ENCODE measurements around the gene LGALS9C. TPM values are rescaled to one million over a fixed set of nuclear protein-coding genes. Genes with fewer than 3 reads are reported as not detected.
"Not testable (repeated sequence)": the region's sequence is repeated elsewhere in the genome, so short reads cannot be mapped to it uniquely, and the experiment has no call there.

Gene LGALS9C
- total RNA-seq, 1 experiment from 2014 or later, result 1.9 TPM

DNA sequence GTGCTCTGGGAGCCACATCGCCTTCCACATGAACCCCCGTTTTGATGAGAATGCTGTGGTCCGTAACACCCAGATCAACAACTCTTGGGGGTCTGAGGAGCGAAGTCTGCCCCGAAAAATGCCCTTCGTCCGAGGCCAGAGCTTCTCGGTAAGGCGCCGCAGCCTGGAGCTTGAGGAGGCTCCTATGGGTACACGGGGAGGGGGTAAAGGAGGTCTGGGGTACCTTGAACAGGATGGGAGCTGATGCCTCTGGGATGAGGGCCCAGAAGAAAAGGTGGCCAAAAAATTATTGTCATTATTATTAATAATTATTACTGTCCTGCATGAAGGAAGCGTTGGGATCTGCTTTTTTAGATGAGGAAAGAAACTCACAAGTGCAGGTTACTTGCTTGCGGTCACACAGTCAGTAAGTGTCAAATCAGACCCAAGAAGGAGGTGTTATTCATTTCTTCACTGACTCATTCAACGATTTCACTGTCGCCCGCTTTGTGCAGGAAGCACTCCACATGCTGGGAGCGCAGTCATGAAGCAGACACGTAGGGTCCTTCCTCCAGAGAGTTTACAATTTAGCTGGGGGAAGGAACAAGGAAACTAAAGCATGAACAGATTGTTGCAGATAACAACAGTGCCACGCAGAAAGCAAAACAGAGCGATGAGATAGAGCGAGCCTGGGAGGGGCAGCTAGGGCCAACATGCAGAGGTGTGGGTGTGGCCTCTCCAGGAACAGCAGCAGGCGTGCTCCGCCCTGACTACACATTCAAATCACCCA, 16.3 kb downstream of the LGALS9C start:
- intact Hi-C loops (cut with micrococcal nuclease; ENCODE audit: unreplicated experiment); H3K9me3 ChIP-seq (ENCODE audit: insufficient read depth, low read depth); BruUV-seq (replicated peaks); H3K36me3 ChIP-seq (ENCODE audit: low read depth); H3F3A ChIP-seq (ENCODE audit: insufficient read depth, low read depth); H2AFZ ChIP-seq; H3K27ac ChIP-seq; POLR2A ChIA-PET (ENCODE audit: unreplicated experiment); H3K79me2 ChIP-seq (ENCODE audit: low read depth); H3K9me2 ChIP-seq (ENCODE audit: insufficient read depth); H4K20me1 ChIP-seq (ENCODE audit: insufficient read depth); H3K4me1 ChIP-seq (replicated peaks; ENCODE audit: insufficient read depth); H3K27me3 ChIP-seq (ENCODE audit: insufficient read depth, low read depth); CTCF ChIA-PET: not testable (repeated sequence)
- peak; percentile 69 to 82 for DNase-seq
- Histone ChIP-seq H3K4me2 (peak overlapping the region; percentile 64), H3K4me3 (peak overlapping the region; percentile 40; the same call in 1 of the 2 replicates)

GRCh38 chr17:18494250-18494768, 17.7 kb downstream of the LGALS9C start:
- not testable (repeated sequence) for H2AFZ ChIP-seq

GRCh38 chr17:18497044-18497443, 20.5 kb downstream of the LGALS9C start:
- DNase-seq; H2AFZ ChIP-seq; H3K4me3 ChIP-seq; H3K9me2 ChIP-seq (ENCODE audit: insufficient read depth); H3K4me1 ChIP-seq (replicated peaks; ENCODE audit: insufficient read depth); CTCF ChIA-PET; H3K27me3 ChIP-seq (ENCODE audit: insufficient read depth, low read depth); H3K9me3 ChIP-seq (ENCODE audit: insufficient read depth, low read depth); H4K20me1 ChIP-seq (ENCODE audit: insufficient read depth); BruUV-seq (replicated peaks); H3K27ac ChIP-seq; POLR2A ChIA-PET (ENCODE audit: unreplicated experiment); H3K36me3 ChIP-seq (ENCODE audit: low read depth); H3K79me2 ChIP-seq (ENCODE audit: low read depth); H3F3A ChIP-seq (ENCODE audit: insufficient read depth, low read depth); intact Hi-C loops (cut with micrococcal nuclease; ENCODE audit: unreplicated experiment); H3K4me2 ChIP-seq: not testable (repeated sequence)
- TF ChIP-seq, protein P1, sequence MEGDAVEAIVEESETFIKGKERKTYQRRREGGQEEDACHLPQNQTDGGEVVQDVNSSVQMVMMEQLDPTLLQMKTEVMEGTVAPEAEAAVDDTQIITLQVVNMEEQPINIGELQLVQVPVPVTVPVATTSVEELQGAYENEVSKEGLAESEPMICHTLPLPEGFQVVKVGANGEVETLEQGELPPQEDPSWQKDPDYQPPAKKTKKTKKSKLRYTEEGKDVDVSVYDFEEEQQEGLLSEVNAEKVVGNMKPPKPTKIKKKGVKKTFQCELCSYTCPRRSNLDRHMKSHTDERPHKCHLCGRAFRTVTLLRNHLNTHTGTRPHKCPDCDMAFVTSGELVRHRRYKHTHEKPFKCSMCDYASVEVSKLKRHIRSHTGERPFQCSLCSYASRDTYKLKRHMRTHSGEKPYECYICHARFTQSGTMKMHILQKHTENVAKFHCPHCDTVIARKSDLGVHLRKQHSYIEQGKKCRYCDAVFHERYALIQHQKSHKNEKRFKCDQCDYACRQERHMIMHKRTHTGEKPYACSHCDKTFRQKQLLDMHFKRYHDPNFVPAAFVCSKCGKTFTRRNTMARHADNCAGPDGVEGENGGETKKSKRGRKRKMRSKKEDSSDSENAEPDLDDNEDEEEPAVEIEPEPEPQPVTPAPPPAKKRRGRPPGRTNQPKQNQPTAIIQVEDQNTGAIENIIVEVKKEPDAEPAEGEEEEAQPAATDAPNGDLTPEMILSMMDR (conservative IDR thresholded peaks at IDR 0.05), result peak; percentile 59; the same call in 1 of the 2 replicates

More at GRCh38 chr17:18494250-18494768, 17.7 kb downstream of the LGALS9C start:
- H3K9me2 ChIP-seq (ENCODE audit: insufficient read depth); CTCF ChIA-PET; H3K9me3 ChIP-seq (ENCODE audit: insufficient read depth, low read depth); H3K79me2 ChIP-seq (ENCODE audit: low read depth); BruUV-seq (replicated peaks); intact Hi-C loops (cut with micrococcal nuclease; ENCODE audit: unreplicated experiment); H3K4me1 ChIP-seq (replicated peaks; ENCODE audit: insufficient read depth); H3K4me3 ChIP-seq; H3F3A ChIP-seq (ENCODE audit: insufficient read depth, low read depth); DNase-seq; H3K4me2 ChIP-seq; H3K27me3 ChIP-seq (ENCODE audit: insufficient read depth, low read depth); H3K27ac ChIP-seq; POLR2A ChIA-PET (ENCODE audit: unreplicated experiment); H4K20me1 ChIP-seq (ENCODE audit: insufficient read depth); H3K36me3 ChIP-seq (ENCODE audit: low read depth): not testable (repeated sequence)

GRCh38 chr17:18499100-18499499, 22.5 kb downstream of the LGALS9C start:
- H3F3A ChIP-seq (ENCODE audit: insufficient read depth, low read depth); H3K9me2 ChIP-seq (ENCODE audit: insufficient read depth); H4K20me1 ChIP-seq (ENCODE audit: insufficient read depth); H2AFZ ChIP-seq; H3K4me1 ChIP-seq (replicated peaks; ENCODE audit: insufficient read depth); H3K36me3 ChIP-seq (ENCODE audit: low read depth); H3K27me3 ChIP-seq (ENCODE audit: insufficient read depth, low read depth); BruUV-seq (replicated peaks); H3K9me3 ChIP-seq (ENCODE audit: insufficient read depth, low read depth); H3K4me3 ChIP-seq; DNase-seq; POLR2A ChIA-PET (ENCODE audit: unreplicated experiment); H3K79me2 ChIP-seq (ENCODE audit: low read depth); H3K27ac ChIP-seq; H3K4me2 ChIP-seq; intact Hi-C loops (cut with micrococcal nuclease; ENCODE audit: unreplicated experiment); CTCF ChIA-PET: not testable (repeated sequence)

- H3K79me2 ChIP-seq (ENCODE audit: low read depth); intact Hi-C loops (cut with micrococcal nuclease; ENCODE audit: unreplicated experiment); H3K27me3 ChIP-seq (ENCODE audit: insufficient read depth, low read depth); H3F3A ChIP-seq (ENCODE audit: insufficient read depth, low read depth); H4K20me1 ChIP-seq (ENCODE audit: insufficient read depth); POLR2A ChIA-PET (ENCODE audit: unreplicated experiment); DNase-seq; H3K36me3 ChIP-seq (ENCODE audit: low read depth); H3K9me2 ChIP-seq (ENCODE audit: insufficient read depth); H3K4me2 ChIP-seq; H3K4me1 ChIP-seq (replicated peaks; ENCODE audit: insufficient read depth); H3K4me3 ChIP-seq; H3K27ac ChIP-seq; H2AFZ ChIP-seq; CTCF ChIA-PET; H3K9me3 ChIP-seq (ENCODE audit: insufficient read depth, low read depth); BruUV-seq (replicated peaks): not testable (repeated sequence)
These were observed 23.2 kb downstream of the LGALS9C start for GRCh38 chr17:18499756-18500155.

- H3K79me2 ChIP-seq (ENCODE audit: low read depth); BruUV-seq (replicated peaks); intact Hi-C loops (cut with micrococcal nuclease; ENCODE audit: unreplicated experiment); DNase-seq; H3K36me3 ChIP-seq (ENCODE audit: low read depth); H3K4me1 ChIP-seq (replicated peaks; ENCODE audit: insufficient read depth); H3K27ac ChIP-seq; POLR2A ChIA-PET (ENCODE audit: unreplicated experiment); H3K4me2 ChIP-seq; H3K9me2 ChIP-seq (ENCODE audit: insufficient read depth); H3K4me3 ChIP-seq; H3F3A ChIP-seq (ENCODE audit: insufficient read depth, low read depth); H4K20me1 ChIP-seq (ENCODE audit: insufficient read depth); H3K27me3 ChIP-seq (ENCODE audit: insufficient read depth, low read depth); CTCF ChIA-PET; H3K9me3 ChIP-seq (ENCODE audit: insufficient read depth, low read depth); H2AFZ ChIP-seq: not testable (repeated sequence)
These were observed 23.7 kb downstream of the LGALS9C start for GRCh38 chr17:18500281-18500680.

DNA sequence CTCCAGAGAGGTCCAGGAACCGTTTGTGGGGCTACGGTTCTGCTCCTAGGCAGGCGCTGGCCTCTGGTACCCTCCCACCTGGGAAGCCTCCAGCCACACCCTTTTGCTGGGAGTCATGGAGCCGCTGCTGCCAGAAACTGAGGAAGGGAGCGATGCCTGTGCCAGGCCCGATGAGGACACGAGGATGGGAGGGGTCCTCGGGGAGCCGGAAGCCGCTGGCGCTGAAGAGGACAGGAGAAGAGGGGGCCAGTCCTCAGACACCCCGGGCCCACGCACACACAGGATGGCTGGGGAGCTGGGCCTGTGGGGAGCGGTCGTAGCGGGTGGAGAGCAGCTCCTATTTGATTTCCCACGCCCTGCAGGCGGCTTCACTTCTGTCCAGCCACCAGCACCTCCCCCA, 24.2 kb downstream of the LGALS9C start:
- H3K9me2 ChIP-seq (ENCODE audit: insufficient read depth); CTCF ChIA-PET; H3K4me1 ChIP-seq (replicated peaks; ENCODE audit: insufficient read depth); intact Hi-C loops (cut with micrococcal nuclease; ENCODE audit: unreplicated experiment); BruUV-seq (replicated peaks); H3K4me3 ChIP-seq; H3K79me2 ChIP-seq (ENCODE audit: low read depth); H3K27me3 ChIP-seq (ENCODE audit: insufficient read depth, low read depth); POLR2A ChIA-PET (ENCODE audit: unreplicated experiment); DNase-seq; H3K9me3 ChIP-seq (ENCODE audit: insufficient read depth, low read depth); H3K4me2 ChIP-seq; H2AFZ ChIP-seq; H3F3A ChIP-seq (ENCODE audit: insufficient read depth, low read depth); H3K36me3 ChIP-seq (ENCODE audit: low read depth); H4K20me1 ChIP-seq (ENCODE audit: insufficient read depth); H3K27ac ChIP-seq: not testable (repeated sequence)

All from PC-9 (cell line).